ENCODE measurements around the gene NLK.

NLK gene

DNA sequence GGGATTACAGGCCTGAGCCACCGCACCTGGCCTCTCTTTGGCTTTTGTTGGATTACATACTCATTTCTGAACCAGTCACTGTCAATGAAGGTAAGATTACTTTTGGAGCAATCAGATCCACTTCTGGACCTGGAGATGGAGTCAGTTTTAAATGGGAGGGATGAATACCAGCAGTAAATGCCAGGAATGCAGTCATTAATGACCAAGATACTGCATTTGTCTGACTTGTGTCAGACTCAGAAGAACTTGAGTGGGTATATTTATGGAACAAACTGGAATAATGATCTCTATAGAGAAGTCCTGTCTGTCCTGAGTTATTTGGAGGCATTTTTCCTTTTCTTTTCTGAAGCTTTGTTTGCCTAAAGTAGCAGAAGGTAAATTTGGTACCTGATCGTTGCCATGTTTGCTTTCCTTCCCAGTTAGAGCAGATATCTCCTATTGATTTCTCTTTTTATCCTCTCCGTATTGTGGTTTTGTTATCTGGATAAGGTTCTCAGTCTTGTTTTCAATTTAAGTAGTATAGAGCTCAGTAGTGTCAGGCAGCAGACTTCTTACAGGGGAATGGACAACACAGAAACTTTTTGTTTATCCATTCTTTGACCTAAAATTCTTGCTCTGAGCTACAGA lies 10.7 kb downstream of the NLK start:
- Histone ChIP-seq H3K27me3 (ENCODE audit: insufficient read depth, low read length, poor library complexity, severe bottlenecking) (no peaks in the 10 kb centered on the region), H3K4me3 (ENCODE audit: low read length, poor library complexity, severe bottlenecking) (peak overlapping the region; percentile 5), H3K36me3 (ENCODE audit: insufficient read depth, low read length) (no peaks in the 10 kb centered on the region), H4K20me1 (ENCODE audit: insufficient read depth, low read length, poor library complexity, severe bottlenecking) (peaks cover 49% of the 10 kb centered on the region), H3K4me1 (ENCODE audit: insufficient read depth, low read length, poor library complexity, severe bottlenecking) (peaks cover 75% of the 10 kb centered on the region), H3K4me2 (ENCODE audit: low read depth, low read length, poor library complexity, severe bottlenecking) (peak overlapping the region; percentile 33), H2AFZ (ENCODE audit: low read length) (no peak overlapping the region), H3K79me2 (ENCODE audit: insufficient read depth, low read length) (peaks cover 100% of the 10 kb centered on the region), H3K9me2 (replicated peaks; ENCODE audit: low read depth, low read length) (no peaks in the 10 kb centered on the region), H3K9me3 (ENCODE audit: insufficient read depth, low read depth, low read length) (no peaks in the 10 kb centered on the region), H3F3A (ENCODE audit: low read depth) (0 out of 2 replicates have a peak, but pooled peaks cover 5% of the 10 kb centered on the region), H3K9ac (ENCODE audit: low read depth, low read length, poor library complexity, severe bottlenecking) (peak overlapping the region; percentile 6)
- TF ChIP-seq CTCF (conservative IDR thresholded peaks at IDR 0.05; ENCODE audit: low read length): no peak
- TF ChIP-seq EZH2phosphoT487 (IDR thresholded peaks at IDR 0.05; ENCODE audit: borderline replicate concordance): no peak

DNA sequence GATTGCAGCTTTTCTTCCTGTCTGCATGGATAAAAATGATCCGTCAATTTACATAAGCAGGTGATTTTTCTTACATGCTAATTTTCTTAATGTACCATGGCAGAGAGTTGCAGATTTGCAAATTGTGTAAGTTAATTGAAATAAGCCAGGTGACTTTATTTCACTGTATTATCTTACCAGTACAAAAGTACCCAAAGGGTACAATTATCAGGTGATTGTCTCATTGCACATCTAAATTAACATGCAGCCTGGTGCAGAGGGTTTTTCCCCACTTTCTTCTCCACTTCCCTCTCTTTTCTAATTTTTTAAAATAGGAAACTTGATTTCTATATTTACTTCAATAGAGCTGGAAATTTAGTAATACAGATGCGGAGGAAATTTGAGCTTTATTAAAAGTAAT lies 11.2 kb downstream of the NLK start:
- Histone ChIP-seq H3K36me3 (ENCODE audit: insufficient read depth, low read length) (no peaks in the 10 kb centered on the region), H3K4me1 (ENCODE audit: insufficient read depth, low read length, poor library complexity, severe bottlenecking) (peaks cover 74% of the 10 kb centered on the region), H3F3A (ENCODE audit: low read depth) (0 out of 2 replicates have a peak, but pooled peaks cover 5% of the 10 kb centered on the region), H3K79me2 (ENCODE audit: insufficient read depth, low read length) (peaks cover 100% of the 10 kb centered on the region), H3K9ac (ENCODE audit: low read depth, low read length, poor library complexity, severe bottlenecking) (peak overlapping the region; percentile 6), H3K9me2 (replicated peaks; ENCODE audit: low read depth, low read length) (no peaks in the 10 kb centered on the region), H3K4me2 (ENCODE audit: low read depth, low read length, poor library complexity, severe bottlenecking) (peak overlapping the region; percentile 33), H4K20me1 (ENCODE audit: insufficient read depth, low read length, poor library complexity, severe bottlenecking) (peaks cover 50% of the 10 kb centered on the region), H2AFZ (ENCODE audit: low read length) (no peak overlapping the region), H3K27me3 (ENCODE audit: insufficient read depth, low read length, poor library complexity, severe bottlenecking) (no peaks in the 10 kb centered on the region), H3K9me3 (ENCODE audit: insufficient read depth, low read depth, low read length) (no peaks in the 10 kb centered on the region), H3K4me3 (ENCODE audit: low read length, poor library complexity, severe bottlenecking) (no peak overlapping the region)
- no peak for TF ChIP-seq EZH2phosphoT487 (IDR thresholded peaks at IDR 0.05; ENCODE audit: borderline replicate concordance)
- TF ChIP-seq CTCF (conservative IDR thresholded peaks at IDR 0.05; ENCODE audit: low read length): no peak

DNA sequence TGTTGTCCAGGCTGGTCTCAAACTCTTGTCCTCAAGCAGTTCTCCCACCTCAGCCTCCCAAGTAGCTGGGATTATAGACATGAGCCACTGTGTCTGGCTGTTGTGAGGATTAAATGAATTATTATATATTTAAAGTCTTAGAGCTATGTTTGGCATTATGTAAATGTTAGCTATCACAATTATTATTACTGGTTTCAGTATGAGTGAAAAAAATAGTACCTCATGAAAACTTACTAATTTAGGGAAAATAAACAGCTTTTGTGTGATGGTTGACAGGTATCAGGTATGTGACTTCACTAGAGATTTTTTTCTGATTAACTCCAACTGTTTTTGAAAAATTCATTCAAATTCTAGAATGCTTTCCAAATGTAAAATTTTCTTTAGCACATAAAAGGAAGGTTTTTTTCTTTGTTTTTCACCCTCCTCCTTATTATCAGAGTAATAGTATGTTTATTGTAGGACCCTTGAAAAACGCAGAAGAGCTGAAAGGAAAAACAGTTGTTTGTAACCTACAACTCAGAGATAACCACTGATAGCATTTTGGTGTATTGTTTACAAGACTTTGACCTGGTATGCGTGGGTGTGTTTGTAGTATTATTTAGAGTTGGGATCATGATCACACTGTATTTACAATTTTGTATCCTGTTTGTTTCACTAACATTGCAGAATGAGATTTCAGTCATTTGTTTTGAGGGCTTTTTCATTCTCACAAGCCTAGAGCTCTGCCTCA lies 13.2 kb downstream of the NLK start:
- H3K36me3 ChIP-seq (ENCODE audit: insufficient read depth, low read length): no peaks in the 10 kb centered on the region
- H3K27me3 ChIP-seq (ENCODE audit: insufficient read depth, low read length, poor library complexity, severe bottlenecking): no peaks in the 10 kb centered on the region
- peaks cover 55% of the 10 kb centered on the region for H4K20me1 ChIP-seq (ENCODE audit: insufficient read depth, low read length, poor library complexity, severe bottlenecking)
- no peak overlapping the region for H3K9ac ChIP-seq (ENCODE audit: low read depth, low read length, poor library complexity, severe bottlenecking)
- H3K4me3 ChIP-seq (ENCODE audit: low read length, poor library complexity, severe bottlenecking): no peak overlapping the region
- H3K79me2 ChIP-seq (ENCODE audit: insufficient read depth, low read length): peaks cover 95% of the 10 kb centered on the region
- H2AFZ ChIP-seq (ENCODE audit: low read length): no peak overlapping the region
- peaks cover 68% of the 10 kb centered on the region for H3K4me1 ChIP-seq (ENCODE audit: insufficient read depth, low read length, poor library complexity, severe bottlenecking)
- H3K9me3 ChIP-seq (ENCODE audit: insufficient read depth, low read depth, low read length): no peaks in the 10 kb centered on the region
- 0 out of 2 replicates have a peak, but pooled peaks cover 5% of the 10 kb centered on the region for H3F3A ChIP-seq (ENCODE audit: low read depth)
- TF ChIP-seq EZH2phosphoT487 (IDR thresholded peaks at IDR 0.05; ENCODE audit: borderline replicate concordance) (no peak), CTCF (conservative IDR thresholded peaks at IDR 0.05; ENCODE audit: low read length) (no peak)
- no peaks in the 10 kb centered on the region for H3K9me2 ChIP-seq (replicated peaks; ENCODE audit: low read depth, low read length)
- H3K4me2 ChIP-seq (ENCODE audit: low read depth, low read length, poor library complexity, severe bottlenecking): peak overlapping the region; percentile 31

Measured in Loucy (cell line).